Measurements from ENCODE around the gene SSR3.

DNA sequence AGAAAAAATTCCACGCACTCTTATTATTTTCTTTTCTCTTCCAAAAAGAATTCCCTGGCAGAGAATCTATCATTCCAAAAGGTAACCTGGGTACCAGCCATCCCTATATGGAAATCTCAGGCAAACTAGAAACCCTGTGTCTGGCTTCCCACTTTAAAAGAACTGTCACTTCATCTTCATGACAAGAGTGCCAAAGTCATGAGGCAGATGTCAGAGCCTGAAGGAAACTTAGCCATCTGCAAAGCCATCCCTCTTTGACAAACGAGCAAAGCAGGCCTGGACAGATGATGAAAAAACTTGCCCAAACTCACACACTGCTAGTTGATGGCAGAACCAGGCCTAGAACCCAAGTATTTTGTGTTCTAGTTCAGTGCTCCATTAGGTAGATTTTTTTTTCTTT lies 15.9 kb downstream of the SSR3 start:
- TF ChIP-seq, protein P1, sequence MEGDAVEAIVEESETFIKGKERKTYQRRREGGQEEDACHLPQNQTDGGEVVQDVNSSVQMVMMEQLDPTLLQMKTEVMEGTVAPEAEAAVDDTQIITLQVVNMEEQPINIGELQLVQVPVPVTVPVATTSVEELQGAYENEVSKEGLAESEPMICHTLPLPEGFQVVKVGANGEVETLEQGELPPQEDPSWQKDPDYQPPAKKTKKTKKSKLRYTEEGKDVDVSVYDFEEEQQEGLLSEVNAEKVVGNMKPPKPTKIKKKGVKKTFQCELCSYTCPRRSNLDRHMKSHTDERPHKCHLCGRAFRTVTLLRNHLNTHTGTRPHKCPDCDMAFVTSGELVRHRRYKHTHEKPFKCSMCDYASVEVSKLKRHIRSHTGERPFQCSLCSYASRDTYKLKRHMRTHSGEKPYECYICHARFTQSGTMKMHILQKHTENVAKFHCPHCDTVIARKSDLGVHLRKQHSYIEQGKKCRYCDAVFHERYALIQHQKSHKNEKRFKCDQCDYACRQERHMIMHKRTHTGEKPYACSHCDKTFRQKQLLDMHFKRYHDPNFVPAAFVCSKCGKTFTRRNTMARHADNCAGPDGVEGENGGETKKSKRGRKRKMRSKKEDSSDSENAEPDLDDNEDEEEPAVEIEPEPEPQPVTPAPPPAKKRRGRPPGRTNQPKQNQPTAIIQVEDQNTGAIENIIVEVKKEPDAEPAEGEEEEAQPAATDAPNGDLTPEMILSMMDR (IDR thresholded peaks at IDR 0.05; ENCODE audit: low read length) = no peak
- no peak for TF ChIP-seq EZH2 (IDR thresholded peaks at IDR 0.05; ENCODE audit: borderline replicate concordance, low read length)
